Naive thymus-derived CD4-positive, alpha-beta T cell (primary cell): ENCODE measurements around the gene AP1B1. TPM values are rescaled to one million over a fixed set of nuclear protein-coding genes. Genes with fewer than 3 reads are reported as not detected.
"Not testable (repeated sequence)": the region's sequence is repeated elsewhere in the genome, so short reads cannot be mapped to it uniquely, and the experiment has no call there.

Source experiments
- ATAC-seq: fragments of 150-1000 bp; cut with Tn5 transposase; 2 replicates; pipeline ENCODE4 v1.10.0; 2021; ENCODE audit warnings: mild to moderate bottlenecking, moderate library complexity
- CTCF ChIA-PET: fragments of 350-600 bp; sonication (Branson Sonifier 250); formaldehyde crosslinking; loops from one replicate; lab custom pipeline; 2021; ENCODE audit warnings: antibody characterized with exemption; lab: Charles Lee
- POLR2A ChIA-PET: fragments of 350-600 bp; sonication (Branson Sonifier 250); formaldehyde crosslinking; loops from one replicate; lab custom pipeline; 2021; ENCODE audit warnings: antibody characterized with exemption, inconsistent platforms; lab: Charles Lee
- DNase-seq, 9 donors: peaks; one replicate each; pipeline versions ENCODE4 v3.0.0 to v3.0.0-alpha.2; 2020 to 2022; ENCODE audit warnings: mixed read lengths in 1 of 9
- H3K27ac ChIP-seq: one replicate; pipeline ENCODE4 v1.7.0; 2013; ENCODE audit warnings: mild to moderate bottlenecking, low read depth, low read length, moderate library complexity
- H3K27me3 ChIP-seq, 2 donors: one replicate each; pipeline ENCODE4 v1.7.0; 2013; ENCODE audit warnings: low read length in 2 of 2, mild to moderate bottlenecking in 2 of 2, moderate library complexity in 2 of 2; ENCODE audit not compliant: control insufficient read depth in 2 of 2, insufficient read depth in 2 of 2
- H3K36me3 ChIP-seq, 3 experiments: 1 replicate in 2 of 3; 2 replicates in 1 of 3; pipeline ENCODE4 v1.7.0; 2013; ENCODE audit warnings: low read length in 3 of 3, mild to moderate bottlenecking in 3 of 3, moderate library complexity in 1 of 3; ENCODE audit not compliant: insufficient read depth in 3 of 3, control insufficient read depth in 2 of 3
- H3K4me1 ChIP-seq, 2 donors: one replicate each; pipeline ENCODE4 v1.7.0; 2013; ENCODE audit warnings: low read length in 2 of 2, mild to moderate bottlenecking in 2 of 2, moderate library complexity in 1 of 2; ENCODE audit not compliant: control insufficient read depth in 2 of 2, insufficient read depth in 2 of 2
- H3K4me3 ChIP-seq: 2 replicates; pipeline ENCODE4 v1.7.0; 2013; ENCODE audit warnings: mild to moderate bottlenecking, low read length
- H3K9me3 ChIP-seq, 3 experiments: 1 replicate in 2 of 3; 2 replicates in 1 of 3; pipeline ENCODE4 v1.7.0; 2013; ENCODE audit warnings: low read length in 3 of 3; ENCODE audit not compliant: control insufficient read depth in 2 of 3
- H3K27ac Mint-ChIP-seq, 9 donors: one replicate each; pipeline ENCODE4 v1.8.0; 2020 to 2022; ENCODE audit warnings: mixed read lengths in 9 of 9, mild to moderate bottlenecking in 8 of 9, moderate library complexity in 5 of 9, inconsistent platforms in 2 of 9
- H3K27me3 Mint-ChIP-seq, 5 donors: one replicate each; pipeline ENCODE4 v1.8.0; 2021 to 2022; ENCODE audit warnings: mixed read lengths in 5 of 5, mild to moderate bottlenecking in 1 of 5
- H3K36me3 Mint-ChIP-seq, 5 donors: one replicate each; pipeline ENCODE4 v1.8.0; 2020 to 2022; ENCODE audit warnings: mixed read lengths in 5 of 5, mild to moderate bottlenecking in 3 of 5, inconsistent platforms in 1 of 5
- H3K4me1 Mint-ChIP-seq, 7 donors: one replicate each; pipeline ENCODE4 v1.8.0; 2020 to 2022; ENCODE audit warnings: mixed read lengths in 7 of 7, mild to moderate bottlenecking in 3 of 7, inconsistent platforms in 1 of 7
- H3K4me3 Mint-ChIP-seq, 10 donors: one replicate each; pipeline ENCODE4 v1.8.0; 2020 to 2022; ENCODE audit warnings: mild to moderate bottlenecking in 10 of 10, mixed read lengths in 10 of 10, moderate library complexity in 6 of 10, inconsistent platforms in 2 of 10
- H3K9me3 Mint-ChIP-seq, 11 donors: one replicate each; pipeline ENCODE4 v1.8.0; 2020 to 2022; ENCODE audit warnings: mixed read lengths in 11 of 11, mild to moderate bottlenecking in 4 of 11, inconsistent platforms in 1 of 11, moderate library complexity in 1 of 11
- intact Hi-C, 2 donors: fragments of 100-400 bp; cut with micrococcal nuclease; formaldehyde crosslinking; loops; one replicate each; pipeline ENCODE4 v1.15.1; 2023
- polyA plus RNA-seq, 2 donors: library from polyadenylated mRNA; unstranded; fragments of 300-500 nt; fragmentation: Illumina TruSeq; gene quantifications; one replicate each; pipeline ENCODE4 v1.2.3, GENCODE V29; 2021
- total RNA-seq, 6 experiments: library from RNA in 5 of 6; stranded (reverse) in 5 of 6; gene quantifications; 1 replicate in 5 of 6; 2 replicates in 1 of 6; pipeline ENCODE4 v1.2.3 and lab custom pipeline; 2021 to 2026

The AP1B1 gene
- total and polyA plus RNA-seq, 7 experiments from 2014 or later, result 15.0 to 77.7 (median 38.9) TPM

- H3K4me3 Mint-ChIP-seq, H3K27me3 Mint-ChIP-seq, intact Hi-C loops, DNase-seq, CTCF ChIA-PET, H3K4me3 ChIP-seq, H3K9me3 Mint-ChIP-seq, H3K27ac Mint-ChIP-seq, H3K27ac ChIP-seq, H3K27me3 ChIP-seq, ATAC-seq, H3K9me3 ChIP-seq, H3K4me1 ChIP-seq: not testable (repeated sequence)
- H3K36me3 ChIP-seq, result peaks cover 0 to 47% (median 0%) of the 10 kb centered on the region in 3 experiments
- Mint-ChIP-seq H3K36me3 (peaks cover 11 to 47% (median 22%) of the 10 kb centered on the region in 5 donors), H3K4me1 (peaks cover 26 to 43% (median 38%) of the 10 kb centered on the region in 7 donors)
- POLR2A ChIA-PET, result interaction anchor here (0.8 kb wide), 1 partner anchor 611 kb away, joined by 3 read pairs; no protein-coding TSS in a partner anchor
Observed at GRCh38 chr22:29376705-29377104, 11.7 kb downstream of the AP1B1 start.

GRCh38 chr22:29375398-29376076, 12.8 kb downstream of the AP1B1 start:
- POLR2A ChIA-PET, result no interaction called here
- no peak overlapping the region for H3K27ac ChIP-seq
- Mint-ChIP-seq H3K4me3 (no peak overlapping the region), H3K36me3 (peaks cover 11 to 50% (median 26%) of the 10 kb centered on the region in 5 donors), H3K9me3 (no peaks in the 10 kb centered on the region), H3K4me1 (peaks cover 24 to 37% (median 28%) of the 10 kb centered on the region in 7 donors), H3K27me3 (no peaks in the 10 kb centered on the region), H3K27ac (peak overlapping the region in 3 of 9 donors; percentile 10 to 41 (median 16))
- DNase-seq (no peak), ATAC-seq (no peak)
- H3K27me3 ChIP-seq, result no peaks in the 10 kb centered on the region
- H3K36me3 ChIP-seq, result peaks cover 0 to 49% (median 0%) of the 10 kb centered on the region in 3 experiments
- CTCF ChIA-PET, result no interaction called here
- no peak overlapping the region for H3K4me3 ChIP-seq
- H3K4me1 ChIP-seq, result no peaks in the 10 kb centered on the region
- intact Hi-C loops, result no loop called here
- no peaks in the 10 kb centered on the region for H3K9me3 ChIP-seq

- ATAC-seq, POLR2A ChIA-PET, H3K27me3 Mint-ChIP-seq, H3K4me3 Mint-ChIP-seq, H3K9me3 ChIP-seq, H3K4me1 ChIP-seq, H3K4me3 ChIP-seq, CTCF ChIA-PET, intact Hi-C loops, H3K9me3 Mint-ChIP-seq, DNase-seq, H3K27ac ChIP-seq, H3K27me3 ChIP-seq: not testable (repeated sequence)
- peak overlapping the region in 1 of 9 donors; percentile 5 for H3K27ac Mint-ChIP-seq
- H3K36me3 Mint-ChIP-seq, result peaks cover 11 to 45% (median 26%) of the 10 kb centered on the region in 5 donors
- peaks cover 0 to 47% (median 0%) of the 10 kb centered on the region in 3 experiments for H3K36me3 ChIP-seq
- peaks cover 20 to 31% (median 21%) of the 10 kb centered on the region in 7 donors for H3K4me1 Mint-ChIP-seq
Observed at GRCh38 chr22:29374806-29375205, 13.6 kb downstream of the AP1B1 start.

GRCh38 chr22:29374401-29374800, 14.0 kb downstream of the AP1B1 start:
- peaks cover 0 to 43% (median 0%) of the 10 kb centered on the region in 3 experiments for H3K36me3 ChIP-seq
- POLR2A ChIA-PET, result no interaction called here
- CTCF ChIA-PET, result no interaction called here
- no peaks in the 10 kb centered on the region for H3K27me3 ChIP-seq
- no peak overlapping the region for H3K4me3 ChIP-seq
- no peak overlapping the region for H3K27ac ChIP-seq
- Mint-ChIP-seq H3K4me1 (peaks cover 17 to 31% (median 20%) of the 10 kb centered on the region in 7 donors), H3K27me3 (no peaks in the 10 kb centered on the region), H3K27ac (no peak overlapping the region), H3K9me3 (no peaks in the 10 kb centered on the region), H3K36me3 (peaks cover 11 to 42% (median 26%) of the 10 kb centered on the region in 5 donors), H3K4me3 (no peak overlapping the region)
- no peaks in the 10 kb centered on the region for H3K4me1 ChIP-seq
- intact Hi-C loops, result no loop called here
- H3K9me3 ChIP-seq, result no peaks in the 10 kb centered on the region
- ATAC-seq (no peak), DNase-seq (no peak)

GRCh38 chr22:29370537-29370936, 17.8 kb downstream of the AP1B1 start:
- peaks cover 0 to 29% (median 0%) of the 10 kb centered on the region in 3 experiments for H3K36me3 ChIP-seq
- ChIA-PET POLR2A (no interaction called here), CTCF (no interaction called here)
- H3K4me3 ChIP-seq, result no peak overlapping the region
- H3K27me3 ChIP-seq, result no peaks in the 10 kb centered on the region
- no peaks in the 10 kb centered on the region for H3K4me1 ChIP-seq
- H3K9me3 ChIP-seq, result no peaks in the 10 kb centered on the region
- Mint-ChIP-seq H3K36me3 (peaks cover 7 to 42% (median 16%) of the 10 kb centered on the region in 5 donors), H3K27me3 (no peaks in the 10 kb centered on the region), H3K27ac (no peak overlapping the region), H3K9me3 (no peaks in the 10 kb centered on the region), H3K4me1 (peaks cover 13 to 30% (median 23%) of the 10 kb centered on the region in 7 donors), H3K4me3 (no peak overlapping the region)
- DNase-seq (no peak), ATAC-seq (no peak)
- H3K27ac ChIP-seq, result no peak overlapping the region
- intact Hi-C loops, result no loop called here

- no peaks in the 10 kb centered on the region for H3K9me3 ChIP-seq
- no peaks in the 10 kb centered on the region for H3K4me1 ChIP-seq
- ChIA-PET POLR2A (no interaction called here), CTCF (interaction anchor here (0.5 kb wide), 1 partner anchor 8 kb away, joined by 3 read pairs; no protein-coding TSS in a partner anchor)
- H3K36me3 ChIP-seq, result peaks cover 0 to 25% (median 0%) of the 10 kb centered on the region in 3 experiments
- H3K27ac ChIP-seq, result no peak overlapping the region
- peaks cover 17 to 27% (median 23%) of the 10 kb centered on the region in 7 donors for H3K4me1 Mint-ChIP-seq
- peaks cover 4 to 38% (median 11%) of the 10 kb centered on the region in 5 donors for H3K36me3 Mint-ChIP-seq
- peak overlapping the region in 1 of 10 donors; percentile 32 for H3K4me3 Mint-ChIP-seq
- ATAC-seq (peak; percentile 61), DNase-seq (no peak)
- no peaks in the 10 kb centered on the region for H3K27me3 ChIP-seq
- intact Hi-C loops, result no loop called here
- no peak overlapping the region for H3K27ac Mint-ChIP-seq
- H3K4me3 ChIP-seq, result no peak overlapping the region
- H3K9me3 Mint-ChIP-seq, result no peaks in the 10 kb centered on the region
- no peaks in the 10 kb centered on the region for H3K27me3 Mint-ChIP-seq
Observed at GRCh38 chr22:29369460-29369859, 18.9 kb downstream of the AP1B1 start.
